Measurements from ENCODE around the gene PPDPF. TPM values are rescaled to one million over a fixed set of nuclear protein-coding genes. Genes with fewer than 3 reads are reported as not detected.

Gene PPDPF
- total and polyA plus RNA-seq, 2 of the 8 experiments (the other 6 are each of a cell fraction or from before 2014, with no cell fraction given), result 30.5 to 138 TPM

DNA sequence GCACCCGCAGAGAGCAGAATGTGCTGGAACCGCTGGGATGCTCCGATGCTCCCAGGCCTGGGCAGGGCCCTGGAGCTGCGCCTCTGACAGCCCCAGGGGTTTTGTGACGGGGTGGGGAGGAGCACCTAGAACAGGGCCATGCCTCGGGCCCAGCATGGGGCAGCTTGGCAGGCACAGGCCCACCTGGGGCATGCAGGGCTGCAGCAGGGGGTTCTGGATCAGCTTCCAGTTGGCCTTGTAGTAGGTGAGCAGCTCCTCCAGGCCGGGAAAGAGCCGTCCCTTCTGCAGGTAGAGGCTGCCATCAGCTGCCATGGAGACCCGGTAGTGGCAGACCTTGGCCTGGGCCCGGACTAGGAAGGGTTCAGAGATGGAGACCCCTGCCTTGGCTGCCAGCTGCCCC is 22.6 kb downstream of the PPDPF start:
- Histone ChIP-seq H2BK5ac (ENCODE audit: low read depth, low read length) (no peak overlapping the region), H3K14ac (ENCODE audit: insufficient read length) (no peak overlapping the region), H3K4me2 (ENCODE audit: insufficient read depth in 1 of 2, low read depth in 2 of 2, low read length in 2 of 2) (no peak overlapping the region), H2BK120ac (replicated peaks; ENCODE audit: low read depth, low read length) (no peak overlapping the region), H3K79me2 (ENCODE audit: control insufficient read depth in 1 of 2, insufficient read depth in 2 of 2, low read length in 2 of 2) (no peaks in the 10 kb centered on the region), H3K23ac (ENCODE audit: insufficient read length) (no peak overlapping the region), H3K23me2 (ENCODE audit: low read depth, low read length) (no peaks in the 10 kb centered on the region), H3K36me3 (ENCODE audit: control insufficient read depth in 2 of 4, insufficient read depth in 4 of 4, low read length in 3 of 4) (no peaks in the 10 kb centered on the region), H3K56ac (replicated peaks; ENCODE audit: insufficient read length, low read depth, low read length) (no peak overlapping the region), H2AFZ (ENCODE audit: low read length) (no peak overlapping the region), H3K9ac (replicated peaks in 1 of 4; ENCODE audit: extremely low read depth in 1 of 4, low read depth in 3 of 4, low read length in 3 of 4) (no peak overlapping the region), H4K20me1 (replicated peaks in 1 of 2; ENCODE audit: control insufficient read depth in 1 of 2, insufficient read depth in 2 of 2, low read length in 2 of 2) (no peaks in the 10 kb centered on the region), H4K8ac (ENCODE audit: extremely low read depth, insufficient read depth, low read length) (no peak overlapping the region), H2BK12ac (ENCODE audit: low read depth, low read length) (no peak overlapping the region), H2AK5ac (ENCODE audit: low read depth, low read length) (no peak overlapping the region), H3K27ac (ENCODE audit: low read depth, low read length) (no peak overlapping the region), H3K4me1 (replicated peaks in 1 of 4; ENCODE audit: control insufficient read depth in 3 of 4, insufficient read depth in 4 of 4, low read length in 3 of 4) (peaks cover 0 to 9% (median 6%) of the 10 kb centered on the region in 4 experiments; a peak in 5 of 7 replicates), H3K27me3 (replicated peaks in 1 of 4; ENCODE audit: control insufficient read depth in 3 of 4, extremely low read depth in 1 of 4, insufficient read depth in 3 of 4, low read length in 3 of 4) (no peaks in the 10 kb centered on the region), H2BK15ac (ENCODE audit: low read length) (no peak overlapping the region), H3K4me3 (ENCODE audit: extremely low read depth in 1 of 4, insufficient read depth in 2 of 4, low read depth in 3 of 4, low read length in 4 of 4) (no peak overlapping the region), H3K79me1 (ENCODE audit: low read depth, low read length) (no peaks in the 10 kb centered on the region), H3K18ac (ENCODE audit: extremely low read depth, low read length) (no peak overlapping the region), H4K91ac (replicated peaks; ENCODE audit: insufficient read length, low read length) (no peak overlapping the region), H3K9me3 (ENCODE audit: insufficient read depth in 2 of 2, low read depth in 1 of 2, low read length in 1 of 2) (no peaks in the 10 kb centered on the region), H4K5ac (ENCODE audit: insufficient read length, low read depth, low read length) (no peak overlapping the region), H2BK20ac (ENCODE audit: low read length) (no peak overlapping the region), H3K4ac (replicated peaks; ENCODE audit: insufficient read length, low read depth, low read length) (no peak overlapping the region)
- FAIRE-seq (no peak), DNase-seq (ENCODE audit: low read depth in 1 of 2, low spot score in 2 of 2) (no peak)
- POLR2A ChIA-PET (ENCODE audit: partially characterized antibody), result interaction anchor here (1.2 to 2.3 kb wide), 2 partner anchors 9 kb away, joined by 3 to 7 read pairs; no protein-coding TSS in a partner anchor
- CTCF ChIA-PET (ENCODE audit: partially characterized antibody), result interaction anchor here (0.8 to 1.4 kb wide), 5 partner anchors 9 to 102 kb away, joined by 3 to 4 read pairs (median 3); no protein-coding TSS in a partner anchor
- WGBS, 2 experiments (ENCODE audit: extremely low coverage in 1 of 2, insufficient coverage in 1 of 2, insufficient read length in 1 of 2, insufficient replicate concordance in 2 of 2, low coverage in 1 of 2, low lambda C conversion rate in 2 of 2, missing lambda C conversion rate in 1 of 2), result 89% methylated on average over 10 of the region's 10 CpGs; no CpG with 5 or more reads in 1 of the 2 experiments
- TF ChIP-seq TEAD4 (IDR thresholded peaks at IDR 0.05; ENCODE audit: low read depth, low read length), result no peak
- TF ChIP-seq KDM5A (IDR thresholded peaks at IDR 0.05; ENCODE audit: low read length), result no peak
- TF ChIP-seq CBX5 (IDR thresholded peaks at IDR 0.05; ENCODE audit: low read depth, low read length), result no peak
- no peak for TF ChIP-seq EZH2 (IDR thresholded peaks at IDR 0.05; ENCODE audit: low read depth, low read length, severe bottlenecking)
- TF ChIP-seq SP1 (IDR thresholded peaks at IDR 0.05; ENCODE audit: low read depth, low read length), result no peak
- no peak for TF ChIP-seq RBBP5 (IDR thresholded peaks at IDR 0.05; ENCODE audit: borderline replicate concordance, low read depth, low read length)
- TF ChIP-seq CEBPB (IDR thresholded peaks at IDR 0.05; ENCODE audit: low read depth, low read length), result no peak
- no peak for TF ChIP-seq TAF1 (IDR thresholded peaks at IDR 0.05; ENCODE audit: low read depth, low read length)
- TF ChIP-seq SP4 (IDR thresholded peaks at IDR 0.05; ENCODE audit: low read length), result no peak
- TF ChIP-seq EGR1 (IDR thresholded peaks at IDR 0.05; ENCODE audit: borderline replicate concordance, low read depth, low read length), result no peak
- no peak for TF ChIP-seq CTBP2 (IDR thresholded peaks at IDR 0.05; ENCODE audit: borderline replicate concordance, insufficient read depth, insufficient read length, low read length)
- no peak for TF ChIP-seq PHF8 (conservative IDR thresholded peaks at IDR 0.05; ENCODE audit: low read depth, low read length)
- TF ChIP-seq SUZ12 (IDR thresholded peaks at IDR 0.05; ENCODE audit: low read length), result no peak
- no peak for TF ChIP-seq NANOG (IDR thresholded peaks at IDR 0.05; ENCODE audit: insufficient read depth, low read depth, low read length, poor library complexity, severe bottlenecking)
- TF ChIP-seq HDAC2 (IDR thresholded peaks at IDR 0.05; ENCODE audit: borderline replicate concordance in 1 of 2, low read depth in 2 of 2, low read length in 2 of 2), result no peak

Data from H1 (cell line).